A673 (cell line): ENCODE data around the gene ACTR3. TPM values are rescaled to one million over a fixed set of nuclear protein-coding genes. Genes with fewer than 3 reads are reported as not detected.

ENCODE experiments used
- BruUV-seq: library from RNA; stranded (reverse); fragments of 400-500 nt; replicated peaks from 2 replicates; lab custom pipeline; 2021; lab: Mats Ljungman, UMichigan
- CTCF ChIA-PET: fragments of 300-600 bp; sonication (Branson Sonifier 250); formaldehyde crosslinking; loops from one replicate; lab custom pipeline; 2022; ENCODE audit warnings: antibody characterized with exemption; lab: Charles Lee
- POLR2A ChIA-PET: fragments of 300-600 bp; sonication (Branson Sonifier 250); formaldehyde crosslinking; loops from one replicate; lab custom pipeline; 2022; ENCODE audit warnings: antibody characterized with exemption; ENCODE audit not compliant: low non-redundant PET; lab: Charles Lee
- DNase-seq: peaks from one replicate; pipeline ENCODE4 v3.0.0-alpha.2; 2015; ENCODE audit warnings: low spot score
- H3K27ac ChIP-seq: fragments of 200-600 bp; sonication (generic); 2 replicates; pipeline ENCODE4 v1.5.1; 2016; ENCODE audit warnings: mixed run types, low read depth, mild to moderate bottlenecking, mixed read lengths, antibody characterized with exemption, low read length; ENCODE audit not compliant: poor library complexity, severe bottlenecking
- H3K27me3 ChIP-seq: fragments of 200-600 bp; sonication (generic); replicated peaks from 2 replicates; pipeline ENCODE4 v1.6.1; 2017; ENCODE audit warnings: mixed run types, low read depth, mild to moderate bottlenecking, mixed read lengths, antibody characterized with exemption, low read length; ENCODE audit not compliant: insufficient read depth, poor library complexity
- H3K36me3 ChIP-seq: fragments of 200-600 bp; sonication (generic); 2 replicates; pipeline ENCODE4 v1.6.1; 2016; ENCODE audit warnings: mixed run types, mild to moderate bottlenecking, mixed read lengths, antibody characterized with exemption, low read length; ENCODE audit not compliant: insufficient read depth, poor library complexity, severe bottlenecking
- H3K4me1 ChIP-seq: fragments of 200-600 bp; sonication (generic); 2 replicates; pipeline ENCODE4 v1.6.1; 2017; ENCODE audit warnings: mixed run types, mild to moderate bottlenecking, mixed read lengths, antibody characterized with exemption, low read length; ENCODE audit not compliant: insufficient read depth, poor library complexity, severe bottlenecking
- H3K4me3 ChIP-seq: fragments of 200-600 bp; sonication (generic); 2 replicates; pipeline ENCODE4 v1.5.1; 2016; ENCODE audit warnings: low read depth, mixed run types, mild to moderate bottlenecking, mixed read lengths, low read length; ENCODE audit not compliant: poor library complexity, severe bottlenecking
- H3K9me3 ChIP-seq: fragments of 200-600 bp; sonication (generic); 2 replicates; pipeline ENCODE4 v1.6.1; 2016; ENCODE audit warnings: mixed run types, low read depth, mild to moderate bottlenecking, mixed read lengths, antibody characterized with exemption, low read length; ENCODE audit not compliant: poor library complexity, severe bottlenecking
- CTCF ChIP-seq: fragments of 300-800, 200-600 bp; sonication (generic); conservative IDR thresholded peaks from 2 replicates; pipeline ENCODE4 v1.5.1; 2017; ENCODE audit warnings: low read depth, mild to moderate bottlenecking, antibody characterized with exemption, low read length, moderate library complexity, mixed read lengths
- EZH2 ChIP-seq: fragments of 200-600 bp; sonication (generic); IDR thresholded peaks from 2 replicates; pipeline ENCODE4 v1.6.1; 2017; ENCODE audit warnings: borderline replicate concordance, low read depth, mild to moderate bottlenecking, mixed read lengths, antibody characterized with exemption, low read length; ENCODE audit not compliant: poor library complexity, severe bottlenecking
- intact Hi-C: fragments of 100-400 bp; cut with micrococcal nuclease; formaldehyde crosslinking; loops from one replicate; pipeline ENCODE4 v1.10.0; 2022; ENCODE audit not compliant: unreplicated experiment
- total RNA-seq: library from RNA; stranded (reverse); gene quantifications from 2 replicates; pipeline ENCODE4 v1.2.3, GENCODE V29; 2021

ACTR3 gene
- total RNA-seq, 1 experiment from 2014 or later = 340 TPM

GRCh38 chr2:113854208-113854607, 35.7 kb upstream of the ACTR3 start:
- no peak overlapping the region for H3K27ac ChIP-seq
- CTCF ChIA-PET = no interaction called here

GRCh38 chr2:113854970-113855740, 34.7 kb upstream of the ACTR3 start:
- Histone ChIP-seq H3K36me3 (no peaks in the 10 kb centered on the region), H3K27ac (no peak overlapping the region), H3K4me1 (no peaks in the 10 kb centered on the region), H3K4me3 (no peak overlapping the region), H3K27me3 (no peaks in the 10 kb centered on the region), H3K9me3 (no peaks in the 10 kb centered on the region)
- POLR2A ChIA-PET = no interaction called here
- CTCF ChIA-PET = no interaction called here
- DNase-seq = no peak
- TF ChIP-seq CTCF (no peak), EZH2 (no peak)
- intact Hi-C loops = no loop called here
- BruUV-seq = no TSS peak

More at GRCh38 chr2:113854208-113854607, 35.7 kb upstream of the ACTR3 start:
- BruUV-seq = no TSS peak
- Histone ChIP-seq H3K36me3 (no peaks in the 10 kb centered on the region), H3K9me3 (no peaks in the 10 kb centered on the region), H3K4me3 (no peak overlapping the region), H3K27me3 (no peaks in the 10 kb centered on the region), H3K4me1 (no peaks in the 10 kb centered on the region)
- POLR2A ChIA-PET = no interaction called here
- DNase-seq = no peak
- TF ChIP-seq CTCF (no peak), EZH2 (no peak)
- intact Hi-C loops = no loop called here

GRCh38 chr2:113857464-113857863, 32.4 kb upstream of the ACTR3 start:
- POLR2A ChIA-PET = no interaction called here
- intact Hi-C loops = loop anchor here (1.0 kb wide), 1 partner anchor 14 kb away; no protein-coding TSS in a partner anchor
- Histone ChIP-seq H3K9me3 (no peaks in the 10 kb centered on the region), H3K4me3 (no peak overlapping the region), H3K4me1 (no peaks in the 10 kb centered on the region), H3K36me3 (no peaks in the 10 kb centered on the region), H3K27ac (no peak overlapping the region), H3K27me3 (no peaks in the 10 kb centered on the region)
- TF ChIP-seq EZH2 = no peak
- no peak for TF ChIP-seq CTCF
- CTCF ChIA-PET = no interaction called here
- no peak for DNase-seq
- BruUV-seq = no TSS peak
